Panc1 (cell line): ENCODE results near the gene ADAMTSL2. TPM values are rescaled to one million over a fixed set of nuclear protein-coding genes. Genes with fewer than 3 reads are reported as not detected.

Experiments
- ATAC-seq: fragments of 200-7000 bp; cut with Tn5 transposase; 2 replicates; pipeline ENCODE4 v1.9.1; 2020; ENCODE audit warnings: mild to moderate bottlenecking, moderate library complexity
- BruUV-seq: library from RNA; stranded (reverse); fragments of 400-500 nt; replicated peaks from 2 replicates; lab custom pipeline; 2021; lab: Mats Ljungman, UMichigan
- CTCF ChIA-PET: fragments of 300-600 bp; sonication (Branson Sonifier 250); formaldehyde crosslinking; loops from one replicate; lab custom pipeline; 2022; ENCODE audit warnings: antibody characterized with exemption; lab: Charles Lee
- POLR2A ChIA-PET: fragments of 300-600 bp; sonication (Branson Sonifier 250); formaldehyde crosslinking; loops from one replicate; lab custom pipeline; 2022; ENCODE audit warnings: antibody characterized with exemption; lab: Charles Lee
- DNase-seq: peaks from one replicate; pipeline ENCODE4 v3.0.0-alpha.2; 2010; ENCODE audit warnings: low read depth, low spot score
- H3K27ac ChIP-seq: 2 replicates; pipeline ENCODE4 v1.5.1; 2011; ENCODE audit warnings: mild to moderate bottlenecking, low read length, inconsistent platforms
- H3K27me3 ChIP-seq: fragments of 200-500 bp; sonication (Bioruptor generic); 2 replicates; pipeline ENCODE4 v1.6.0; 2014; ENCODE audit warnings: low read length, inconsistent platforms; ENCODE audit not compliant: control insufficient read depth, insufficient read depth
- H3K36me3 ChIP-seq: fragments of 200-500 bp; sonication (Bioruptor generic); 2 replicates; pipeline ENCODE4 v1.5.1; 2014; ENCODE audit warnings: inconsistent platforms, mild to moderate bottlenecking, low read length, moderate library complexity; ENCODE audit not compliant: control insufficient read depth, insufficient read depth
- H3K4me1 ChIP-seq: 2 replicates; pipeline ENCODE4 v1.5.1; 2011; ENCODE audit warnings: inconsistent platforms, mild to moderate bottlenecking, low read length, moderate library complexity; ENCODE audit not compliant: control insufficient read depth, insufficient read depth
- H3K4me3 ChIP-seq, 2 experiments: 2 replicates each; pipeline ENCODE4 v1.5.1; 2011 to 2012; ENCODE audit warnings: low read depth in 2 of 2, low read length in 2 of 2, mild to moderate bottlenecking in 2 of 2, inconsistent platforms in 1 of 2, moderate library complexity in 1 of 2
- H3K9me3 ChIP-seq: fragments of 200-500 bp; sonication (Bioruptor generic); 2 replicates; pipeline ENCODE4 v1.5.1; 2014; ENCODE audit warnings: low read depth, mild to moderate bottlenecking, inconsistent platforms, low read length, moderate library complexity; ENCODE audit not compliant: control insufficient read depth, insufficient read depth
- POLR2AphosphoS5 ChIP-seq: IDR thresholded peaks from 2 replicates; pipeline ENCODE4 v1.6.1; 2012; ENCODE audit warnings: mild to moderate bottlenecking, low read depth, low read length, moderate library complexity
- SIN3A ChIP-seq: IDR thresholded peaks from 2 replicates; pipeline ENCODE4 v1.6.1; 2012; ENCODE audit warnings: low read depth, mild to moderate bottlenecking, low read length, moderate library complexity, borderline replicate concordance; ENCODE audit not compliant: insufficient read depth
- TCF7L2 ChIP-seq: IDR thresholded peaks from 2 replicates; pipeline ENCODE4 v1.6.1; 2011; ENCODE audit warnings: mild to moderate bottlenecking, low read depth, low read length, inconsistent platforms
- in situ Hi-C: cut with HindIII; loops from 2 replicates; pipeline ENCODE4 v1.10.0; 2016; ENCODE audit warnings: low sequenced_read_pairs, low pct_unique_long_range_greater_than_20kb
- intact Hi-C: fragments of 100-400 bp; cut with micrococcal nuclease; formaldehyde crosslinking; loops from one replicate; pipeline ENCODE4 v1.10.0; 2022; ENCODE audit not compliant: unreplicated experiment
- total RNA-seq: library from RNA; stranded (reverse); gene quantifications from one replicate; pipeline ENCODE4 v1.2.1, GENCODE V29; 2021; ENCODE audit not compliant: unreplicated experiment
- TF ChIP-seq, protein P1 (sequence below): fragments of 450-650 bp; IDR thresholded peaks from 2 replicates; pipeline ENCODE4 v1.5.1; 2017; ENCODE audit warnings: mild to moderate bottlenecking
- TF ChIP-seq, protein P2 (sequence below), 2 experiments: IDR thresholded peaks; 2 replicates each; pipeline ENCODE4 v1.6.1; 2011 to 2012; ENCODE audit warnings: low read depth in 2 of 2, control low read depth in 1 of 2, low read length in 1 of 2, mild to moderate bottlenecking in 1 of 2, moderate library complexity in 1 of 2; ENCODE audit not compliant: insufficient read depth in 1 of 2

The ADAMTSL2 gene
- total RNA-seq, 1 experiment from 2014 or later: 0.10 TPM

DNA sequence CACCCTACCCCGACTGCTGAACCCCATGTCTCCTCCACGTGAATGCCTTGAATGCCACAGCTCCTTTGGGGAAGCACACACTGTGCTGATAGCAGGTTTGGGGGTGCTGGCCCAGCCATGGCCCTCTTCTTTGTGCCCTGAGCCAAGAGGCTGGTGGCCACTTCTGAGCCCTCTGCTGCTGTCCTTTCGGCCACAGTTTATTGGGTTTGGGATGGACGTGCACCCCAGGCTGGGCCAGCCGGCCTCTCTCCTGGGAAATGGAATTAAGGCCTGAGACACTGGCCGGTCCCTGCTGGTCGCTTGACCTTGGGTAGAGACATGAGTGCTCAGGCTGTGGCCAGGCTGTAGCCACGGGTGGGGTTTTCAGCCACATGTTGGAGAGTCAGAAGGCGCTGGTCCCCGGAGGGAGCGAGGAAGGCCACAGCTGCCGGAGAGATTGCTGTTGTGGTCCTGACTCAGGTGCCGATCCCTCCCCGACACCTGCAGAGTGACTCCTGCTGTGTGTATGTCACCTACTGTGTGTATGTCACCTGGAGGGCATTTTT, 48.1 kb downstream of the ADAMTSL2 start:
- no TSS peak for BruUV-seq
- in situ Hi-C loops: no loop called here
- intact Hi-C loops: no loop called here
- H3K9me3 ChIP-seq: no peaks in the 10 kb centered on the region
- no peaks in the 10 kb centered on the region for H3K27me3 ChIP-seq
- ChIA-PET CTCF (no interaction called here), POLR2A (no interaction called here)
- no peaks in the 10 kb centered on the region for H3K36me3 ChIP-seq
- no peak overlapping the region for H3K27ac ChIP-seq
- TF ChIP-seq SIN3A: no peak
- no peak for TF ChIP-seq POLR2AphosphoS5
- no peak for TF ChIP-seq TCF7L2
- TF ChIP-seq, protein P1, sequence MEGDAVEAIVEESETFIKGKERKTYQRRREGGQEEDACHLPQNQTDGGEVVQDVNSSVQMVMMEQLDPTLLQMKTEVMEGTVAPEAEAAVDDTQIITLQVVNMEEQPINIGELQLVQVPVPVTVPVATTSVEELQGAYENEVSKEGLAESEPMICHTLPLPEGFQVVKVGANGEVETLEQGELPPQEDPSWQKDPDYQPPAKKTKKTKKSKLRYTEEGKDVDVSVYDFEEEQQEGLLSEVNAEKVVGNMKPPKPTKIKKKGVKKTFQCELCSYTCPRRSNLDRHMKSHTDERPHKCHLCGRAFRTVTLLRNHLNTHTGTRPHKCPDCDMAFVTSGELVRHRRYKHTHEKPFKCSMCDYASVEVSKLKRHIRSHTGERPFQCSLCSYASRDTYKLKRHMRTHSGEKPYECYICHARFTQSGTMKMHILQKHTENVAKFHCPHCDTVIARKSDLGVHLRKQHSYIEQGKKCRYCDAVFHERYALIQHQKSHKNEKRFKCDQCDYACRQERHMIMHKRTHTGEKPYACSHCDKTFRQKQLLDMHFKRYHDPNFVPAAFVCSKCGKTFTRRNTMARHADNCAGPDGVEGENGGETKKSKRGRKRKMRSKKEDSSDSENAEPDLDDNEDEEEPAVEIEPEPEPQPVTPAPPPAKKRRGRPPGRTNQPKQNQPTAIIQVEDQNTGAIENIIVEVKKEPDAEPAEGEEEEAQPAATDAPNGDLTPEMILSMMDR: no peak
- H3K4me1 ChIP-seq: peaks cover 6% of the 10 kb centered on the region; the same call in 1 of the 2 replicates
- no peak for DNase-seq
- H3K4me3 ChIP-seq: no peak overlapping the region
- ATAC-seq: no peak

DNA sequence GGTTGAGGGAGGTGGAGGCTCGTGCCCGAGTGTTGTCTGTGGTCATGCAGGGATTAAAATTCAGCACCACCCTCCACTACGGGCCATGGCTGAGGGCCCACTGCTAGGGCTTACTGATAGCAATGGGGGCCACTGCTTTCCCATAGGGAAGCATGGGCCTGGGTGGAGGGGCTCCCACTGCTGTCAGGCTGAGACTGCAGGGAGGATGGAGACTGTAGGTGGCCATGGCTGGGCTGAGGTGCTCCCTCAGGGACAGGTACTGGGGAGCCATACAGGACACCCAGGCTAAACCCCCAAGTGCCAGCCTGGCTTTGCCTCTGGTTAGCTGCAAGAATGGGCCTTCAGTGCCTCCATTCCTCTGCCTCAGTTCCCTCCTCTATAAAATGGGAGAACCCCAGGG, 48.6 kb downstream of the ADAMTSL2 start:
- DNase-seq: no peak
- Histone ChIP-seq H3K36me3 (no peaks in the 10 kb centered on the region), H3K27ac (no peak overlapping the region), H3K27me3 (no peaks in the 10 kb centered on the region), H3K9me3 (no peaks in the 10 kb centered on the region), H3K4me1 (peaks cover 6% of the 10 kb centered on the region; the same call in 1 of the 2 replicates), H3K4me3 (no peak overlapping the region)
- no TSS peak for BruUV-seq
- TF ChIP-seq TCF7L2 (no peak), SIN3A (no peak), POLR2AphosphoS5 (no peak)
- TF ChIP-seq, protein P1: no peak
- TF ChIP-seq, protein P2, sequence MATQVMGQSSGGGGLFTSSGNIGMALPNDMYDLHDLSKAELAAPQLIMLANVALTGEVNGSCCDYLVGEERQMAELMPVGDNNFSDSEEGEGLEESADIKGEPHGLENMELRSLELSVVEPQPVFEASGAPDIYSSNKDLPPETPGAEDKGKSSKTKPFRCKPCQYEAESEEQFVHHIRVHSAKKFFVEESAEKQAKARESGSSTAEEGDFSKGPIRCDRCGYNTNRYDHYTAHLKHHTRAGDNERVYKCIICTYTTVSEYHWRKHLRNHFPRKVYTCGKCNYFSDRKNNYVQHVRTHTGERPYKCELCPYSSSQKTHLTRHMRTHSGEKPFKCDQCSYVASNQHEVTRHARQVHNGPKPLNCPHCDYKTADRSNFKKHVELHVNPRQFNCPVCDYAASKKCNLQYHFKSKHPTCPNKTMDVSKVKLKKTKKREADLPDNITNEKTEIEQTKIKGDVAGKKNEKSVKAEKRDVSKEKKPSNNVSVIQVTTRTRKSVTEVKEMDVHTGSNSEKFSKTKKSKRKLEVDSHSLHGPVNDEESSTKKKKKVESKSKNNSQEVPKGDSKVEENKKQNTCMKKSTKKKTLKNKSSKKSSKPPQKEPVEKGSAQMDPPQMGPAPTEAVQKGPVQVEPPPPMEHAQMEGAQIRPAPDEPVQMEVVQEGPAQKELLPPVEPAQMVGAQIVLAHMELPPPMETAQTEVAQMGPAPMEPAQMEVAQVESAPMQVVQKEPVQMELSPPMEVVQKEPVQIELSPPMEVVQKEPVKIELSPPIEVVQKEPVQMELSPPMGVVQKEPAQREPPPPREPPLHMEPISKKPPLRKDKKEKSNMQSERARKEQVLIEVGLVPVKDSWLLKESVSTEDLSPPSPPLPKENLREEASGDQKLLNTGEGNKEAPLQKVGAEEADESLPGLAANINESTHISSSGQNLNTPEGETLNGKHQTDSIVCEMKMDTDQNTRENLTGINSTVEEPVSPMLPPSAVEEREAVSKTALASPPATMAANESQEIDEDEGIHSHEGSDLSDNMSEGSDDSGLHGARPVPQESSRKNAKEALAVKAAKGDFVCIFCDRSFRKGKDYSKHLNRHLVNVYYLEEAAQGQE (IDR thresholded peaks at IDR 0.05; ENCODE audit: insufficient read depth in 1 of 2, low read depth in 2 of 2, low read length in 1 of 2): no peak
- in situ Hi-C loops: no loop called here
- ChIA-PET POLR2A (no interaction called here), CTCF (interaction anchor here (0.7 kb wide), 1 partner anchor 10 kb away, joined by 3 read pairs; no protein-coding TSS in a partner anchor)
- intact Hi-C loops: no loop called here
- ATAC-seq: no peak
